ENCODE measurements around the gene ANKRD2. TPM values are rescaled to one million over a fixed set of nuclear protein-coding genes. Genes with fewer than 3 reads are reported as not detected.

The ANKRD2 gene
- polyA plus RNA-seq, 1 experiment, result 0.05 TPM

DNA sequence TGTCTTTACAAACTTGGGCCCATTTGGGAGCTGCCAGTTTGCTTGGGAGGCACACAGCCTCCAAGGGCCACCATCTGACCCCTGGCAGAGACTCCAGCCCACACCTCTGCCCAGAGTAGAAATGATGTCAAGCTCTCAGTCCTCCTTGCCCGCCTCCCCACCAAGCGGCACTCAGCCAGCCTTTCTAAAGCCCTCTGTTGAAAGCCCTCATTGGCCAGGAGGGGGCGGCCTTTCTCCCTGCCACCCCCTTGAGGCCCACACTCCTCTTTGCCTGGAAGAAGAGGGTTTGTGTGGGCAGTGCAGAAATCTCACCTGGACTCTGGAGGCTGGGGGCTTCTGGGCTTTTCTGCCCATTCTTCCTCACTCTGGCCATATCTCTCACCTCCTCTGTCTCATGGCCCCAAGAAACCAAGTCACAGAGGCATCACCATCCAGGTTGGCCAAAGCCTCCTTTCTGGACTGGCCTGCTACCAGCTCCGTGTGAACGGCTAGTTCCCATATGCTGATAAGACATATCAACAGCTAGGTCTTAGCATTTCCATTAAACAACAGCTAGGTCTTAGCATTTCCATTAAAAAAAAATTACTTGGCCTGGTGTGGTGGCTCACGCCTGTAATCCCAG is 37.7 kb upstream of the ANKRD2 start:
- CTCF ChIA-PET, result interaction anchor here (0.7 to 1.5 kb wide), 12 partner anchors 8 to 71 kb away, joined by 3 to 6 read pairs (median 4); partner anchors contain the start of gene ANKRD2

DNA sequence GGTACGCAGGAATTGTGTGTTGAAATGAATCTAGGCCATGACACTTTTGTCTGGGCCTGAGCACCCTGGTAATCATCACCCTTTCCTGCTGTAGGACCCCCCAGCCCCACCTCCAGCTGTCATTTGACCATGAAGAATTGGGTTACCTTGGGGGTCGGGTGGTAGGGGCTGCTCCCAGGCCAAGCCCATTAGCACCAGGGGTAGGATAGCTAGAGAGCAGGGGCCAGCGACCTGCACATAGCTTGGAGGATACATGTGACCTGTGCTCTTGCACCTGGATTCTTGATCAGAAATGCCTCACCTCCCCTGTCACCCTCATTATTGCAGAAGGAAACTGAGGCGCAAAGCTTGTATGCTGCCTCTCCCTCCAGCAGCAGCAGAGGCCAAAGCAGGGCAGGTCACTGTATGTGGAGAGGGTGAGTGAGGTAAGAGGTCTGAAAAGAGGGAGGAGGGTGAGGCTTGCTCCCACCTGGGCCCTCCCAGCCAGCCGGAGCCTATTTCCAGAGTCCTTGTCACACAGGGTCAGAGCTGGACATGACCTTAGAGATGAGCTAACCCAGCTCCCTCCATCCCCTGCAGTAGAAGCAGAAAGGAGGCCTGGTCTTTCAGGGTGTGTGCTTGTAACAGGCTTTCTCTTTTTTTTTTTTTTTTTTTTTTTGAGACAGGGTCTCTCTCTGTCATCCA is 35.3 kb upstream of the ANKRD2 start:
- Histone ChIP-seq H3K4me3 (ENCODE audit: low read depth, low read length) (no peak overlapping the region), H3K27me3 (ENCODE audit: control insufficient read depth, insufficient read depth, low read length) (no peaks in the 10 kb centered on the region), H3K27ac (ENCODE audit: low read depth, low read length) (no peak overlapping the region), H3K9me3 (ENCODE audit: control insufficient read depth, insufficient read depth, low read length) (no peaks in the 10 kb centered on the region)
- DNase-seq (ENCODE audit: low read depth, low spot score), result no peak
- TF ChIP-seq, protein P1, sequence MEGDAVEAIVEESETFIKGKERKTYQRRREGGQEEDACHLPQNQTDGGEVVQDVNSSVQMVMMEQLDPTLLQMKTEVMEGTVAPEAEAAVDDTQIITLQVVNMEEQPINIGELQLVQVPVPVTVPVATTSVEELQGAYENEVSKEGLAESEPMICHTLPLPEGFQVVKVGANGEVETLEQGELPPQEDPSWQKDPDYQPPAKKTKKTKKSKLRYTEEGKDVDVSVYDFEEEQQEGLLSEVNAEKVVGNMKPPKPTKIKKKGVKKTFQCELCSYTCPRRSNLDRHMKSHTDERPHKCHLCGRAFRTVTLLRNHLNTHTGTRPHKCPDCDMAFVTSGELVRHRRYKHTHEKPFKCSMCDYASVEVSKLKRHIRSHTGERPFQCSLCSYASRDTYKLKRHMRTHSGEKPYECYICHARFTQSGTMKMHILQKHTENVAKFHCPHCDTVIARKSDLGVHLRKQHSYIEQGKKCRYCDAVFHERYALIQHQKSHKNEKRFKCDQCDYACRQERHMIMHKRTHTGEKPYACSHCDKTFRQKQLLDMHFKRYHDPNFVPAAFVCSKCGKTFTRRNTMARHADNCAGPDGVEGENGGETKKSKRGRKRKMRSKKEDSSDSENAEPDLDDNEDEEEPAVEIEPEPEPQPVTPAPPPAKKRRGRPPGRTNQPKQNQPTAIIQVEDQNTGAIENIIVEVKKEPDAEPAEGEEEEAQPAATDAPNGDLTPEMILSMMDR (IDR thresholded peaks at IDR 0.05; ENCODE audit: low read depth, low read length), result no peak
- POLR2A ChIA-PET, result no interaction called here
- CTCF ChIA-PET, result interaction anchor here (0.7 to 6.2 kb wide), 2 partner anchors 16 to 791 kb away, joined by 3 to 30 read pairs; no protein-coding TSS in a partner anchor

More for the DNA sequence above, 37.7 kb upstream of the ANKRD2 start:
- Histone ChIP-seq H3K27me3 (ENCODE audit: control insufficient read depth, insufficient read depth, low read length) (no peaks in the 10 kb centered on the region), H3K9me3 (ENCODE audit: control insufficient read depth, insufficient read depth, low read length) (no peaks in the 10 kb centered on the region), H3K4me3 (ENCODE audit: low read depth, low read length) (no peak overlapping the region), H3K27ac (ENCODE audit: low read depth, low read length) (no peak overlapping the region)
- TF ChIP-seq, protein P1 (IDR thresholded peaks at IDR 0.05; ENCODE audit: low read depth, low read length), result peak; percentile 39
- POLR2A ChIA-PET, result interaction anchor here (0.6 kb wide), 1 partner anchor 116 kb away, joined by 7 read pairs; no protein-coding TSS in a partner anchor
- DNase-seq (ENCODE audit: low read depth, low spot score), result no peak

DNA sequence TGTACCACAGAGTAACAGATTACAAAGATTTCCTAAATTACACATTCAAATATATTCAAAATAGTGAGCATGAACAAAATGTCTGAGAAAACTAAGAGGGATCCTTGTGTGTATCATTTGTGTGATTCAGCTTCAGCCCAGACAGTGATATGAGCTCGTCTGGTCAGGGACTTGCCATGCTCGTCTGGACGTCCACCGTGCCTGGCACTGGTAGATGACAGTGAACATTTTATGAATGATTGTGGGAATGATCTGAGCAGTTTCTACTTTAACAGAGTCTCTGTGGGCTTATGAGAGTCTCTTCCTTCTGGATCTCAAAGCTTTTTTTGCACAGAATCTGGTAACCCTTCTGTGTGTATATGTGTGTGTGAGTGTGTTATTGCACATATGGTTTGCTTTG is 34.2 kb upstream of the ANKRD2 start:
- POLR2A ChIA-PET, result no interaction called here
- TF ChIP-seq, protein P1 (IDR thresholded peaks at IDR 0.05; ENCODE audit: low read depth, low read length), result no peak
- no peak overlapping the region for H3K4me3 ChIP-seq (ENCODE audit: low read depth, low read length)

DNA sequence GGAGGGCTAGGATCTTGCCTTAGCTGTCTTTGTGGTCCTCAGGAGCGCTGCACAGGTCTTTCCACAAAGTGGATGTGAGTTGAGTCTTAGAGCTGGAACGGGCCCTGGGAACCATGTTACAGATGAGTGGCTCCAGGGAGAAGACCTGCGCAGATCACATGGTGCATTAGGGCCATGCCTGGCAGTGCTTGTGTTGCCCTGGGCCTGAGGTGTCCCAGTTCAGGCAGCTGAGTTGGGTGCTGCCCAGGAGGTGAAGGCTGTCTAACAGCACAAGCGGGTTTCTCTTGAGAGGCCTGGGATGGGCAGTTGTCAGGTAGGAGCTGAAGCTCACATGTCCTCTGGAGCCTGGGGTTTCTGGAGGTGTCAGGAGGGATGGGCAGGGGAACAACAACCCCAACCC is 33.7 kb upstream of the ANKRD2 start:
- Histone ChIP-seq H3K27me3 (ENCODE audit: control insufficient read depth, insufficient read depth, low read length) (no peaks in the 10 kb centered on the region), H3K9me3 (ENCODE audit: control insufficient read depth, insufficient read depth, low read length) (no peaks in the 10 kb centered on the region), H3K4me3 (ENCODE audit: low read depth, low read length) (no peak overlapping the region), H3K27ac (ENCODE audit: low read depth, low read length) (peak overlapping the region; percentile 31)
- POLR2A ChIA-PET, result interaction anchor here (0.7 to 1.9 kb wide), 2 partner anchors 40 to 101 kb away, joined by 7 to 10 read pairs; partner anchors contain the start of gene UBTD1
- CTCF ChIA-PET, result interaction anchor here (1.1 to 6.2 kb wide), 3 partner anchors 14 to 63 kb away, joined by 3 to 30 read pairs (median 3); no protein-coding TSS in a partner anchor
- no peak for DNase-seq (ENCODE audit: low read depth, low spot score)
- TF ChIP-seq, protein P1 (IDR thresholded peaks at IDR 0.05; ENCODE audit: low read depth, low read length), result no peak

More for the DNA sequence above, 34.2 kb upstream of the ANKRD2 start:
- CTCF ChIA-PET, result interaction anchor here (0.9 to 6.2 kb wide), 2 partner anchors 15 to 34 kb away, joined by 3 to 30 read pairs; partner anchors contain the start of gene ANKRD2
- no peak for DNase-seq (ENCODE audit: low read depth, low spot score)
- Histone ChIP-seq H3K27ac (ENCODE audit: low read depth, low read length) (peak overlapping the region; percentile 31), H3K27me3 (ENCODE audit: control insufficient read depth, insufficient read depth, low read length) (no peaks in the 10 kb centered on the region), H3K9me3 (ENCODE audit: control insufficient read depth, insufficient read depth, low read length) (no peaks in the 10 kb centered on the region)

Data from AG04450 (cell line).